DOHH2 (cell line): ENCODE results near the gene LYRM2.

Experiments used
- H3F3A ChIP-seq: fragments of 200-600 bp; sonication (generic), shearing (Covaris generic); 2 replicates; pipeline ENCODE4 v1.6.0; 2016; ENCODE audit warnings: antibody characterized with exemption, mild to moderate bottlenecking; ENCODE audit not compliant: control insufficient read depth, insufficient read depth
- H3K27ac ChIP-seq: fragments of 200-600 bp; sonication (generic); 2 replicates; pipeline ENCODE4 v1.5.1; 2014; ENCODE audit warnings: low read depth, mild to moderate bottlenecking, low read length, moderate library complexity
- H3K27me3 ChIP-seq: fragments of 200-600 bp; sonication (generic); 2 replicates; pipeline ENCODE4 v1.6.1; 2014; ENCODE audit warnings: mild to moderate bottlenecking, low read length, mixed read lengths; ENCODE audit not compliant: control insufficient read depth
- H3K36me3 ChIP-seq: fragments of 200-600 bp; sonication (generic); 2 replicates; pipeline ENCODE4 v1.6.1; 2014; ENCODE audit warnings: mild to moderate bottlenecking, low read length, moderate library complexity, mixed read lengths; ENCODE audit not compliant: control insufficient read depth
- H3K4me1 ChIP-seq: fragments of 200-600 bp; sonication (generic); 2 replicates; pipeline ENCODE4 v1.6.1; 2014; ENCODE audit warnings: mild to moderate bottlenecking, low read length, mixed read lengths; ENCODE audit not compliant: control insufficient read depth
- H3K4me2 ChIP-seq: fragments of 200-600 bp; sonication (generic); 2 replicates; pipeline ENCODE4 v1.6.0; 2014; ENCODE audit warnings: mild to moderate bottlenecking, low read length, moderate library complexity
- H3K4me3 ChIP-seq: fragments of 200-600 bp; sonication (generic); 2 replicates; pipeline ENCODE4 v1.5.1; 2014; ENCODE audit warnings: mild to moderate bottlenecking, low read length, mixed read lengths
- H3K79me2 ChIP-seq: fragments of 200-600 bp; sonication (generic); 2 replicates; pipeline ENCODE4 v1.6.1; 2014; ENCODE audit warnings: mild to moderate bottlenecking, low read length, mixed read lengths; ENCODE audit not compliant: control insufficient read depth
- H3K9me2 ChIP-seq: fragments of 200-600 bp; sonication (generic); replicated peaks from 2 replicates; pipeline ENCODE4 v1.6.1; 2014; ENCODE audit warnings: mild to moderate bottlenecking, low read length, mixed read lengths; ENCODE audit not compliant: control insufficient read depth
- H3K9me3 ChIP-seq: fragments of 200-600 bp; sonication (generic); 2 replicates; pipeline ENCODE4 v1.6.1; 2014; ENCODE audit warnings: antibody characterized with exemption, low read length, mixed read lengths; ENCODE audit not compliant: control insufficient read depth, insufficient read depth
- H4K20me1 ChIP-seq: fragments of 200-600 bp; sonication (generic); 2 replicates; pipeline ENCODE4 v1.6.0; 2014; ENCODE audit warnings: low read depth, mild to moderate bottlenecking, antibody characterized with exemption, low read length, moderate library complexity; ENCODE audit not compliant: control insufficient read depth, insufficient read depth
- EZH2phosphoT487 ChIP-seq: fragments of 200-600 bp; sonication (generic); IDR thresholded peaks from 2 replicates; pipeline ENCODE4 v1.6.1; 2017; ENCODE audit warnings: borderline replicate concordance, mild to moderate bottlenecking, antibody characterized with exemption, low read length, moderate library complexity, mixed read lengths
- TF ChIP-seq, protein P1 (sequence below): fragments of 200-600 bp; sonication (generic); IDR thresholded peaks from one replicate; pipeline ENCODE4 v1.5.1; 2014; ENCODE audit warnings: antibody characterized with exemption, mild to moderate bottlenecking, low read depth, low read length; ENCODE audit not compliant: poor library complexity, severe bottlenecking

The LYRM2 gene

DNA sequence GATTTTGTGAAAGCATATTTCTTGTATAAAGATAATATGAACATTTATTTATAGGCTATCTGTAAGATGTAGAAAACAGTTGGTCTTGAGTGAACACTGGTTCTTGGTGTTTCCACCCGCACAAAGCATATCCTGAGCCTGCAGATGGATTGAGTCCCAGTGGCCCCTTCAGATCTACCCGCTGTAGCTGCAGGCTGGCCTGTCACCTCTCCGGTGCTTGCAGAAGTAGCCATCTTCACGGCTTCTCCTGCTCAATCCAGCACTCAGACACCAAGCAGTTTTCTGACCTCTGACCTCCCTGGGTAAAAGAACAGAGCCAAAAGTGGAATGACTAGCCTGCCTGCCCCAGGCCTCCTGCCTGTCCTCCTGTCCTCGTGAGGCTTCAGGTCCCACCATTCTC is 22.7 kb downstream of the LYRM2 start:
- no peak overlapping the region for H3K4me3 ChIP-seq
- H3F3A ChIP-seq, result no peaks in the 10 kb centered on the region
- no peaks in the 10 kb centered on the region for H3K79me2 ChIP-seq
- no peak overlapping the region for H3K27ac ChIP-seq
- no peaks in the 10 kb centered on the region for H3K9me3 ChIP-seq
- no peaks in the 10 kb centered on the region for H3K27me3 ChIP-seq
- peaks cover 6% of the 10 kb centered on the region for H3K4me1 ChIP-seq
- TF ChIP-seq EZH2phosphoT487, result no peak
- TF ChIP-seq, protein P1, sequence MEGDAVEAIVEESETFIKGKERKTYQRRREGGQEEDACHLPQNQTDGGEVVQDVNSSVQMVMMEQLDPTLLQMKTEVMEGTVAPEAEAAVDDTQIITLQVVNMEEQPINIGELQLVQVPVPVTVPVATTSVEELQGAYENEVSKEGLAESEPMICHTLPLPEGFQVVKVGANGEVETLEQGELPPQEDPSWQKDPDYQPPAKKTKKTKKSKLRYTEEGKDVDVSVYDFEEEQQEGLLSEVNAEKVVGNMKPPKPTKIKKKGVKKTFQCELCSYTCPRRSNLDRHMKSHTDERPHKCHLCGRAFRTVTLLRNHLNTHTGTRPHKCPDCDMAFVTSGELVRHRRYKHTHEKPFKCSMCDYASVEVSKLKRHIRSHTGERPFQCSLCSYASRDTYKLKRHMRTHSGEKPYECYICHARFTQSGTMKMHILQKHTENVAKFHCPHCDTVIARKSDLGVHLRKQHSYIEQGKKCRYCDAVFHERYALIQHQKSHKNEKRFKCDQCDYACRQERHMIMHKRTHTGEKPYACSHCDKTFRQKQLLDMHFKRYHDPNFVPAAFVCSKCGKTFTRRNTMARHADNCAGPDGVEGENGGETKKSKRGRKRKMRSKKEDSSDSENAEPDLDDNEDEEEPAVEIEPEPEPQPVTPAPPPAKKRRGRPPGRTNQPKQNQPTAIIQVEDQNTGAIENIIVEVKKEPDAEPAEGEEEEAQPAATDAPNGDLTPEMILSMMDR, result no peak
- H3K9me2 ChIP-seq, result no peaks in the 10 kb centered on the region
- H3K4me2 ChIP-seq, result no peak overlapping the region
- no peaks in the 10 kb centered on the region for H3K36me3 ChIP-seq
- H4K20me1 ChIP-seq, result no peaks in the 10 kb centered on the region

DNA sequence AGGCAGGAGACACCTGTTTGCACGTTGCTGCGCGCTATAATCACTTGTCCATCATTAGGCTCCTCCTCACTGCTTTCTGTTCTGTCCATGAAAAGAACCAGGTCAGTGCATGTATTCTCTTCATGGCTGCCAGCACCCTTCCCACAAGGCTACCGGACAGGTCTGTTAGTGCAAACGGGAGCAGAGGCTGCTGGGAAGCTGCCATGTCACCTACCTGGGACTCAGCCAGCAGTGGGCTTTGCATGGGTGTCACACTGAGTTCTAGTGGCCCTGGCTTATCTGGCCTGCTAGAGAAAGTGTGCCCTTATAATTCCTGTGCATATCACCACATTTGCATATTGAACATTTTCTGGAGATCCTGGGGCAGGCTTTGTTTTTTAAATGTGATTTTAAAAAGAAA is 24.8 kb downstream of the LYRM2 start:
- H3K79me2 ChIP-seq, result no peaks in the 10 kb centered on the region
- no peak for TF ChIP-seq EZH2phosphoT487
- TF ChIP-seq, protein P1, result no peak
- H3K4me2 ChIP-seq, result no peak overlapping the region
- no peaks in the 10 kb centered on the region for H3F3A ChIP-seq
- H3K4me1 ChIP-seq, result peaks cover 6% of the 10 kb centered on the region
- no peak overlapping the region for H3K27ac ChIP-seq
- no peak overlapping the region for H3K4me3 ChIP-seq
- H3K27me3 ChIP-seq, result no peaks in the 10 kb centered on the region
- no peaks in the 10 kb centered on the region for H4K20me1 ChIP-seq
- H3K9me3 ChIP-seq, result no peaks in the 10 kb centered on the region
- H3K9me2 ChIP-seq, result no peaks in the 10 kb centered on the region
- H3K36me3 ChIP-seq, result no peaks in the 10 kb centered on the region

DNA sequence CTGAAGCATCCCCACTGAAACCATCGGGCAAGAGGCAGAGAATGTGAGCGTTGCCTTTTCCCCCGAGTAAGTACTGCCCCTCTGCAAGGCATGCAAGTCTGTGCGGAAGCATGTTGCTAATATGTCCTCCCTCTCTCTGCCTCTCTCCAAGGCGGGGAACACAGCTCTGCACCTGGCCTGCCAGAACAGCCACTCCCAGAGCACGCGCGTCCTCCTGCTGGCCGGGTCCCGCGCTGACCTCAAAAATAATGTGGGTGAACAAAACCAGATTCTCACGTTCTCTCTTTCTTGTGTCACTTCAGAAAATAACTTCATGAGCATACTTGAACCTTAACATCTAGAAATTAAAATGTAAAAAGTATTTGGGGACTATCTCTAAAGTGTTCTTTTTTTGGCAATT is 26.4 kb downstream of the LYRM2 start:
- Histone ChIP-seq H3K79me2 (no peaks in the 10 kb centered on the region), H3K27me3 (no peaks in the 10 kb centered on the region), H3F3A (no peaks in the 10 kb centered on the region), H3K4me2 (no peak overlapping the region), H3K9me2 (no peaks in the 10 kb centered on the region), H3K4me3 (no peak overlapping the region), H3K36me3 (no peaks in the 10 kb centered on the region), H3K27ac (no peak overlapping the region), H3K9me3 (no peaks in the 10 kb centered on the region), H3K4me1 (peaks cover 6% of the 10 kb centered on the region), H4K20me1 (no peaks in the 10 kb centered on the region)
- TF ChIP-seq EZH2phosphoT487, result no peak
- TF ChIP-seq, protein P1, result no peak

DNA sequence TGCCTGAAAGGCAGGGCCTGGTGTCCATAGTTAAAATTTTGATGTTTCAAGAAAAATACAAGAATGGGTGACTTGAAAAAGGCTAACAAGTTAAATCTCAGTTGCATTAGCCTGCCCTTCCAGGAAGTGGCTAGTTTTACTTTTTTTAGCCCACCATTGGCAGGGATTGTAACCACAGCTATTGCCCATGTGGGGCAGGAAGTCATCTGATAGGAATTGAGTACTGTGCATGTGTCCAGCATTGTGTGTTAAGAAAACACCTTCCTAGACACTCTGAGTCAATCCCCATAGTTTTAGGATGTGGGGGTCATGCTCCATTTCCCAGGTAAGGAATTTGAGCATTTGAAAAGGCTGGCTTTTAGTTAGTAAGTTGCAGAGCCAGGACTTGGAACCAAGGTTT is 26.9 kb downstream of the LYRM2 start:
- no peaks in the 10 kb centered on the region for H3K9me2 ChIP-seq
- H3K27me3 ChIP-seq, result no peaks in the 10 kb centered on the region
- no peaks in the 10 kb centered on the region for H4K20me1 ChIP-seq
- no peaks in the 10 kb centered on the region for H3K79me2 ChIP-seq
- peaks cover 6% of the 10 kb centered on the region for H3K4me1 ChIP-seq
- no peaks in the 10 kb centered on the region for H3K9me3 ChIP-seq
- TF ChIP-seq, protein P1, result no peak
- no peak for TF ChIP-seq EZH2phosphoT487
- no peak overlapping the region for H3K27ac ChIP-seq
- H3K4me3 ChIP-seq, result no peak overlapping the region
- no peaks in the 10 kb centered on the region for H3K36me3 ChIP-seq
- H3F3A ChIP-seq, result no peaks in the 10 kb centered on the region
- no peak overlapping the region for H3K4me2 ChIP-seq
